ENCODE measurements around the gene ADCY9.

GRCh38 chr16:3977376-3977775 lies 138.9 kb downstream of the ADCY9 start:
- TF ChIP-seq, protein P1, sequence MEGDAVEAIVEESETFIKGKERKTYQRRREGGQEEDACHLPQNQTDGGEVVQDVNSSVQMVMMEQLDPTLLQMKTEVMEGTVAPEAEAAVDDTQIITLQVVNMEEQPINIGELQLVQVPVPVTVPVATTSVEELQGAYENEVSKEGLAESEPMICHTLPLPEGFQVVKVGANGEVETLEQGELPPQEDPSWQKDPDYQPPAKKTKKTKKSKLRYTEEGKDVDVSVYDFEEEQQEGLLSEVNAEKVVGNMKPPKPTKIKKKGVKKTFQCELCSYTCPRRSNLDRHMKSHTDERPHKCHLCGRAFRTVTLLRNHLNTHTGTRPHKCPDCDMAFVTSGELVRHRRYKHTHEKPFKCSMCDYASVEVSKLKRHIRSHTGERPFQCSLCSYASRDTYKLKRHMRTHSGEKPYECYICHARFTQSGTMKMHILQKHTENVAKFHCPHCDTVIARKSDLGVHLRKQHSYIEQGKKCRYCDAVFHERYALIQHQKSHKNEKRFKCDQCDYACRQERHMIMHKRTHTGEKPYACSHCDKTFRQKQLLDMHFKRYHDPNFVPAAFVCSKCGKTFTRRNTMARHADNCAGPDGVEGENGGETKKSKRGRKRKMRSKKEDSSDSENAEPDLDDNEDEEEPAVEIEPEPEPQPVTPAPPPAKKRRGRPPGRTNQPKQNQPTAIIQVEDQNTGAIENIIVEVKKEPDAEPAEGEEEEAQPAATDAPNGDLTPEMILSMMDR (conservative IDR thresholded peaks at IDR 0.05), result no peak
- TF ChIP-seq EZH2 (IDR thresholded peaks at IDR 0.05; ENCODE audit: low read depth), result no peak

Data from PC-9 (cell line).